GM12878 (cell line): ENCODE data around the gene NFATC3. TPM values are rescaled to one million over a fixed set of nuclear protein-coding genes. Genes with fewer than 3 reads are reported as not detected.

Source experiments
- ATAC-seq: fragments of 200-7000 bp; cut with Tn5 transposase; 3 replicates; pipeline ENCODE4 v1.9.1; 2020; ENCODE audit warnings: mild to moderate bottlenecking, moderate library complexity
- BruUV-seq: library from RNA; stranded (reverse); fragments of 400-500 nt; replicated peaks from 2 replicates; lab custom pipeline; 2021; lab: Mats Ljungman, UMichigan
- CTCF ChIA-PET: fragments of 300-600 bp; sonication (Branson Sonifier 250); formaldehyde crosslinking; extraction: SDS; loops from one replicate; lab custom pipeline; 2021; ENCODE audit warnings: inconsistent platforms; lab: Yijun Ruan, JAX
- POLR2A ChIA-PET: fragments of 350-600 bp; formaldehyde crosslinking; extraction: SDS; loops from one replicate; lab custom pipeline; 2021; ENCODE audit warnings: inconsistent platforms; lab: Charles Lee
- RAD21 ChIA-PET: fragments of 300-600 bp; sonication (Branson Sonifier 250); formaldehyde crosslinking; loops from one replicate; lab custom pipeline; 2023; ENCODE audit warnings: antibody characterized with exemption; ENCODE audit not compliant: unreplicated experiment; lab: Charles Lee
- SMC1A ChIA-PET: fragments of 300-600 bp; sonication (Branson Sonifier 250); formaldehyde crosslinking; loops from one replicate; lab custom pipeline; 2023; ENCODE audit not compliant: unreplicated experiment, uncharacterized antibody; lab: Charles Lee
- DNase-seq: peaks from one replicate; pipeline ENCODE4 v3.0.0-alpha.2; 2011; ENCODE audit warnings: low read depth, low spot score
- FAIRE-seq: peaks from 3 replicates; lab custom pipeline; 2011; peaks lifted over from hg19 to GRCh38; lab: Jason Lieb, UNC
- H2AFZ ChIP-seq: 2 replicates; pipeline ENCODE4 v1.6.0; 2011; ENCODE audit warnings: low read depth, low read length, control low read depth; ENCODE audit not compliant: control insufficient read depth
- H3K27ac ChIP-seq: 2 replicates; pipeline ENCODE4 v1.5.1; 2011; ENCODE audit warnings: control low read depth; ENCODE audit not compliant: control insufficient read depth, insufficient read depth
- H3K27me3 ChIP-seq, 2 experiments: replicated peaks in 1 of 2; 2 replicates each; pipeline versions ENCODE4 v1.6.0 to v1.6.1; 2011; ENCODE audit warnings: low read length in 1 of 2; ENCODE audit not compliant: control insufficient read depth in 2 of 2, insufficient read depth in 2 of 2
- H3K36me3 ChIP-seq, 2 experiments: 2 replicates each; pipeline ENCODE4 v1.5.1; 2011; ENCODE audit warnings: low read length in 1 of 2; ENCODE audit not compliant: control insufficient read depth in 2 of 2, insufficient read depth in 2 of 2
- H3K4me1 ChIP-seq: 2 replicates; pipeline ENCODE4 v1.6.1; 2011; ENCODE audit warnings: mild to moderate bottlenecking, low read length, moderate library complexity, mixed read lengths; ENCODE audit not compliant: control insufficient read depth, insufficient read depth
- H3K4me2 ChIP-seq: 2 replicates; pipeline ENCODE4 v1.6.0; 2011; ENCODE audit warnings: control low read depth; ENCODE audit not compliant: control insufficient read depth, insufficient read depth
- H3K4me3 ChIP-seq: fragments of 200-600 bp; sonication (generic); 2 replicates; pipeline ENCODE4 v1.5.1; 2016
- H3K79me2 ChIP-seq: 2 replicates; pipeline ENCODE4 v1.6.0; 2011; ENCODE audit warnings: low read length; ENCODE audit not compliant: control insufficient read depth, insufficient read depth
- H3K9ac ChIP-seq: 2 replicates; pipeline ENCODE4 v1.8.0; 2011; ENCODE audit warnings: low read length, control low read depth, mixed read lengths; ENCODE audit not compliant: control insufficient read depth, insufficient read depth
- H3K9me3 ChIP-seq: replicated peaks from 3 replicates; pipeline ENCODE4 v1.5.1; 2011; ENCODE audit warnings: mild to moderate bottlenecking, low read length; ENCODE audit not compliant: control insufficient read depth, insufficient read depth
- H4K20me1 ChIP-seq: 2 replicates; pipeline ENCODE4 v1.6.0; 2011; ENCODE audit not compliant: control insufficient read depth, insufficient read depth
- CREB1 ChIP-seq: IDR thresholded peaks from 2 replicates; pipeline ENCODE4 v1.6.1; 2012; ENCODE audit warnings: low read depth, mild to moderate bottlenecking, inconsistent platforms
- CTCF ChIP-seq, 3 experiments: IDR thresholded peaks in 2 of 3; conservative IDR thresholded peaks in 1 of 3; 2 replicates each; pipeline ENCODE4 v1.5.1; 2011; ENCODE audit warnings: low read depth in 3 of 3, low read length in 3 of 3, mild to moderate bottlenecking in 3 of 3, control low read depth in 2 of 3, moderate library complexity in 2 of 3, inconsistent platforms in 1 of 3, mixed read lengths in 1 of 3; ENCODE audit not compliant: control insufficient read depth in 2 of 3, insufficient read depth in 1 of 3; ENCODE audit errors: extremely low read depth in 1 of 3
- FOXM1 ChIP-seq: IDR thresholded peaks from 2 replicates; pipeline ENCODE4 v1.6.1; 2012; ENCODE audit warnings: low read depth, mild to moderate bottlenecking, inconsistent platforms, low read length, moderate library complexity
- IKZF2 ChIP-seq, 2 experiments: fragments of 450-650 bp; IDR thresholded peaks; 2 replicates each; pipeline ENCODE4 v1.6.1; 2017; ENCODE audit warnings: mild to moderate bottlenecking in 2 of 2, moderate library complexity in 2 of 2
- NBN ChIP-seq: fragments of 450-650 bp; IDR thresholded peaks from 2 replicates; pipeline ENCODE4 v1.6.1; 2016
- NKRF ChIP-seq: fragments of 450-650 bp; conservative IDR thresholded peaks from 2 replicates; pipeline ENCODE4 v1.6.1; 2017; ENCODE audit warnings: mild to moderate bottlenecking, moderate library complexity
- NR2F1 ChIP-seq: fragments of 450-650 bp; conservative IDR thresholded peaks from 2 replicates; pipeline ENCODE4 v1.6.1; 2017; ENCODE audit warnings: mild to moderate bottlenecking
- POLR2AphosphoS5 ChIP-seq: IDR thresholded peaks from 2 replicates; pipeline ENCODE4 v1.6.1; 2011; ENCODE audit warnings: mild to moderate bottlenecking, low read length, inconsistent platforms
- SMARCA5 ChIP-seq: fragments of 450-650 bp; IDR thresholded peaks from 2 replicates; pipeline ENCODE4 v1.6.1; 2017; ENCODE audit warnings: mild to moderate bottlenecking
- TCF3 ChIP-seq: IDR thresholded peaks from 2 replicates; pipeline ENCODE4 v1.6.1; 2012; ENCODE audit warnings: low read depth, mild to moderate bottlenecking, low read length, borderline replicate concordance; ENCODE audit not compliant: insufficient read depth
- YBX1 ChIP-seq: fragments of 450-650 bp; IDR thresholded peaks from 2 replicates; pipeline ENCODE4 v1.6.1; 2016; ENCODE audit warnings: antibody characterized with exemption
- ZNF274 ChIP-seq: IDR thresholded peaks from one replicate; pipeline ENCODE4 v1.8.0; 2011; ENCODE audit not compliant: insufficient read length, insufficient read depth
- ZNF592 ChIP-seq: fragments of 450-650 bp; IDR thresholded peaks from 2 replicates; pipeline ENCODE4 v1.6.1; 2017; ENCODE audit warnings: mild to moderate bottlenecking, moderate library complexity
- ZNF687 ChIP-seq: fragments of 450-650 bp; IDR thresholded peaks from 2 replicates; pipeline ENCODE4 v1.6.1; 2017; ENCODE audit warnings: mild to moderate bottlenecking, moderate library complexity
- WGBS: methylation state at CpG from one replicate; pipeline ENCODE4 v1.1.6; 2016; ENCODE audit warnings: low lambda C conversion rate; ENCODE audit not compliant: insufficient replicate concordance, insufficient coverage; ENCODE audit errors: missing lambda C conversion rate; 5-methylcytosine and 5-hydroxymethylcytosine counted together
- in situ Hi-C: fragments of 300-500 bp; cut with MboI; formaldehyde crosslinking; loops from 9 replicates; pipeline ENCODE4 v1.14.3; 2018; ENCODE audit warnings: mixed read lengths
- intact Hi-C: fragments of 100-400 bp; cut with micrococcal nuclease; formaldehyde crosslinking; loops from one replicate; pipeline ENCODE4 v1.14.2; 2022; ENCODE audit not compliant: unreplicated experiment
- polyA plus RNA-seq, 11 experiments: library from polyadenylated mRNA; depleted of rRNA in 4 of 11; unstranded in 6 of 11; stranded (reverse) in 5 of 11; fragments of >200 nt; fragmentation: Nextera tagmentation in 4 of 11; fragmentation: Illumina TruSeq in 1 of 11; extraction: Ambion mirVana in 4 of 11; extraction: Trizol in 1 of 11; gene quantifications; 1 replicate in 1 of 11; 2 replicates in 10 of 11; pipeline versions ENCODE4 v1.2.1 to v1.2.3, GENCODE V29; 2011 to 2016; ENCODE audit warnings: inconsistent platforms in 2 of 11, missing spikeins in 2 of 11, low read depth in 1 of 11
- total RNA-seq, 4 experiments: library from RNA; depleted of rRNA in 3 of 4; stranded (reverse); fragments of >200 nt in 3 of 4; fragmentation: Illumina TruSeq in 1 of 4; extraction: Trizol in 1 of 4; gene quantifications; 2 replicates each; pipeline versions ENCODE4 v1.2.1 to v1.2.3, GENCODE V29; 2013 to 2021

The NFATC3 gene
- total and polyA plus RNA-seq, 10 of the 15 experiments (the other 5 are each of a cell fraction or from before 2014, with no cell fraction given): 4.2 to 37.6 (median 24.9) TPM

- no peak overlapping the region for H3K27ac ChIP-seq
- peaks cover 41% of the 10 kb centered on the region for H3K79me2 ChIP-seq
- ChIA-PET RAD21 (no interaction called here), SMC1A (no interaction called here), POLR2A (interaction anchor here (0.7 kb wide), 1 partner anchor 33 kb away, joined by 4 read pairs; no protein-coding TSS in a partner anchor), CTCF (no interaction called here)
- no peak overlapping the region for H3K4me3 ChIP-seq
- in situ Hi-C loops (no loop called here), intact Hi-C loops (no loop called here)
- 83% methylated on average over 3 of the region's 3 CpGs for WGBS
- no peak overlapping the region for H3K4me2 ChIP-seq
- BruUV-seq: no TSS peak
- H3K9ac ChIP-seq: no peak overlapping the region
- DNase-seq (no peak), FAIRE-seq (no peak), ATAC-seq (no peak)
- no peak overlapping the region for H2AFZ ChIP-seq
- peaks cover 8% of the 10 kb centered on the region for H3K9me3 ChIP-seq
- H4K20me1 ChIP-seq: no peaks in the 10 kb centered on the region
- H3K27me3 ChIP-seq: no peaks in the 10 kb centered on the region
- H3K36me3 ChIP-seq: no peaks in the 10 kb centered on the region
- no peaks in the 10 kb centered on the region for H3K4me1 ChIP-seq
- TF ChIP-seq NBN (no peak), FOXM1 (no peak), CREB1 (no peak), CTCF (IDR thresholded peaks at IDR 0.05 in 2 of 3, conservative IDR thresholded peaks at IDR 0.05 in 1 of 3; ENCODE audit: control insufficient read depth in 2 of 3, extremely low read depth in 1 of 3, insufficient read depth in 1 of 3, low read depth in 3 of 3, low read length in 3 of 3) (no peak), IKZF2 (IDR thresholded peaks at IDR 0.05) (no peak), POLR2AphosphoS5 (no peak), YBX1 (no peak), NR2F1 (no peak), ZNF274 (no peak), ZNF687 (no peak), SMARCA5 (no peak), NKRF (no peak), ZNF592 (no peak), TCF3 (no peak)
Measured at GRCh38 chr16:68105611-68106010, 20.4 kb downstream of the NFATC3 start.
